GM12865 (cell line): ENCODE results near the gene CEACAM3.

ENCODE experiments used
- DNase-seq: peaks from one replicate; pipeline ENCODE4 v3.0.0; 2010; ENCODE audit warnings: low read depth
- H3K4me3 ChIP-seq: 2 replicates; pipeline ENCODE4 v1.5.1; 2011; ENCODE audit warnings: mild to moderate bottlenecking, low read depth, low read length, control low read depth
- TF ChIP-seq, protein P1 (sequence below): IDR thresholded peaks from 2 replicates; pipeline ENCODE4 v1.5.1; 2011; ENCODE audit warnings: low read length, control low read depth, low read depth, inconsistent platforms; ENCODE audit not compliant: insufficient read depth; ENCODE audit errors: missing control alignments

The CEACAM3 gene

DNA sequence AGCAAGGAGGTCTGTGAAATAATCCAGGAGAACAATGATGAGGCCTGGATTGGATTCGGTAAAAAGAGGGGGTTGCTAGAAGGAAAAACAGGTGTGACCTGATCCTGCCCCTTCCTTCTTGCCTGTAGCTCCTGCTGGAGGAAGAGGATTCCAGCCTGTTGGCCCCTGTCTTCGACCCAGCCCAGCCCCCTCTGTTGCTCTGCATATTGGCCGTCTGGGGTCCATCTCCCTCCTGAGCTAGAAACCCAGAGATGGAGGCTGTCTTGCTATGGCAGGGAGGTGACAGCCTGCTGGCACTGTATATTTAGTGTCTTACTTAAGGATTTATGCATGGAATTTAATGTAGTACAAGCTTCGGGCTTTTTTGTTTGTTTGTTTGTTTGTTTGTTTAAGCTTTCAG, 55.1 kb downstream of the CEACAM3 start:
- H3K4me3 ChIP-seq, result no peak overlapping the region
- TF ChIP-seq, protein P1, sequence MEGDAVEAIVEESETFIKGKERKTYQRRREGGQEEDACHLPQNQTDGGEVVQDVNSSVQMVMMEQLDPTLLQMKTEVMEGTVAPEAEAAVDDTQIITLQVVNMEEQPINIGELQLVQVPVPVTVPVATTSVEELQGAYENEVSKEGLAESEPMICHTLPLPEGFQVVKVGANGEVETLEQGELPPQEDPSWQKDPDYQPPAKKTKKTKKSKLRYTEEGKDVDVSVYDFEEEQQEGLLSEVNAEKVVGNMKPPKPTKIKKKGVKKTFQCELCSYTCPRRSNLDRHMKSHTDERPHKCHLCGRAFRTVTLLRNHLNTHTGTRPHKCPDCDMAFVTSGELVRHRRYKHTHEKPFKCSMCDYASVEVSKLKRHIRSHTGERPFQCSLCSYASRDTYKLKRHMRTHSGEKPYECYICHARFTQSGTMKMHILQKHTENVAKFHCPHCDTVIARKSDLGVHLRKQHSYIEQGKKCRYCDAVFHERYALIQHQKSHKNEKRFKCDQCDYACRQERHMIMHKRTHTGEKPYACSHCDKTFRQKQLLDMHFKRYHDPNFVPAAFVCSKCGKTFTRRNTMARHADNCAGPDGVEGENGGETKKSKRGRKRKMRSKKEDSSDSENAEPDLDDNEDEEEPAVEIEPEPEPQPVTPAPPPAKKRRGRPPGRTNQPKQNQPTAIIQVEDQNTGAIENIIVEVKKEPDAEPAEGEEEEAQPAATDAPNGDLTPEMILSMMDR, result no peak
- DNase-seq, result no peak

- H3K4me3 ChIP-seq, result no peak overlapping the region
- no peak for DNase-seq
- TF ChIP-seq, protein P1, result no peak
These were observed 57.0 kb downstream of the CEACAM3 start for GRCh38 chr19:41853344-41853743.

DNA sequence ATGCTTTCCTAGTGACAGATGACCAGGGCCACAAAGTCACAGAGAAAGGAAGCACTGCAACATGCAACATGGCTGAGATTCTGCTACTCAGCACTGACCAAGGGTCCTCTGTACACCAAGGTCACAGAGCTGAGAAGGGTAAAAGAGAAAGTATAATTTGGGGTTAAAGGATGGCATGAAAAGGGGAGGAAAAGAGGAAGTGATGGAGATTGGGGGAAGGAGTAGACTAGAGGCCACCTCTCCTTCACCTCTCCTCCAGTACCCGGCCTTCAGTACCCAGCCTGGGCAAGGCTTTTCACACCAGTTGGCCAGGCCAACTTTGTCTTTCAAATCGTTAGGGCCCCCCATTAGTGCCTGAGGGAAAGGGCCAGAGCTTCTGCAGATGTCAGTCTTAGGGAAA, 57.4 kb downstream of the CEACAM3 start:
- no peak for DNase-seq
- no peak overlapping the region for H3K4me3 ChIP-seq
- TF ChIP-seq, protein P1, result no peak

- TF ChIP-seq, protein P1, result no peak
- H3K4me3 ChIP-seq, result peak overlapping the region; percentile 35
- DNase-seq, result no peak
These were observed 62.8 kb downstream of the CEACAM3 start for GRCh38 chr19:41859213-41859617.

DNA sequence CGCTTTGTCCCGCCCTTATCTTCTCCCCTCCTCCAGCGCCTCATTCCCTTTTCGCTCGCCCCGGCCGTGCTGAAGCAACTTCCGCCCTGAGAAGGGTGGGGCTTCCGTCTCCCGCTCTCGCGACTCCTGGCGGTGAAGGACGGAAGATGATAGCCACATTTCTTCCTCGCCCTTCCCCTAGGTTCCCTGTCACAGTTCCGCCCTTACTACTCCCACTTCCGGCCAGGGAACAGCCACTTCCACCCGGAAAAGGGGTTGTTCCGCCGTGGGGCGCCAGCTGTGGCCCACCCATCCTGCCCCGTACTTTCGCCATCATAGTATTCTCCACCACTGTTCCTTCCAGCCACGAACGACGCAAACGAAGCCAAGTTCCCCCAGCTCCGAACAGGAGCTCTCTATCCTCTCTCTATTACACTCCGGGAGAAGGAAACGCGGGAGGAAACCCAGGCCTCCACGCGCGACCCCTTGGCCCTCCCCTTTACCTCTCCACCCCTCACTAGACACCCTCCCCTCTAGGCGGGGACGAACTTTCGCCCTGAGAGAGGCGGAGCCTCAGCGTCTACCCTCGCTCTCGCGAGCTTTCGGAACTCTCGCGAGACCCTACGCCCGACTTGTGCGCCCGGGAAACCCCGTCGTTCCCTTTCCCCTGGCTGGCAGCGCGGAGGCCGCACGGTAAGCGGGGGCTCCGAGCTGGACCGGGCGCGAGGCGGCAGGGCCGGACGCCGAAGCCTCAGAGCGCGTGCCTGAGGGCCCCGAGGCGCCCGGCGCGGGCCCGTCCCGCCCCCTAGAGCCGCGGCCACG, 63.4 kb downstream of the CEACAM3 start, which contains the start of gene RPS19:
TSS of gene RPS19 (plus strand) at position 638 of the 801 bp plus-strand sequence. CDS start 520 bp downstream, outside the sequence.
- TF ChIP-seq, protein P1, result peak; percentile 60
- peak; percentile 99 for DNase-seq
- peak within 1 kb of the TSS; percentile 99 for H3K4me3 ChIP-seq

GRCh38 chr19:41860419-41861115, 64.2 kb downstream of the CEACAM3 start:
- TF ChIP-seq, protein P1, result no peak
- H3K4me3 ChIP-seq, result peak overlapping the region; percentile 99
- peak; percentile 37 for DNase-seq
